ENCODE results near the gene TATDN3. TPM values are rescaled to one million over a fixed set of nuclear protein-coding genes. Genes with fewer than 3 reads are reported as not detected.
"Not testable (repeated sequence)": the region's sequence is repeated elsewhere in the genome, so short reads cannot be mapped to it uniquely, and the experiment has no call there.

Gene TATDN3
- total and polyA plus RNA-seq, 5 experiments from 2014 or later: 15.6 to 21.4 (median 18.0) TPM

- Mint-ChIP-seq H3K4me1 (peaks cover 25 to 43% (median 32%) of the 10 kb centered on the region in 4 donors), H3K4me3 (no peak overlapping the region), H3K27ac (peak overlapping the region in 3 of 10 donors; percentile 24 to 34 (median 33)), H3K36me3 (peaks cover 0 to 29% (median 2%) of the 10 kb centered on the region in 3 donors), H3K27me3 (no peaks in the 10 kb centered on the region), H3K9me3 (no peaks in the 10 kb centered on the region)
- DNase-seq (no peak), ATAC-seq (no peak)
- POLR2A ChIA-PET: no interaction called here
These were observed 32.0 kb upstream of the TATDN3 start for GRCh38 chr1:212759683-212760082.

- H3K27me3 Mint-ChIP-seq: no peaks in the 10 kb centered on the region
- peak; percentile 15 to 75 (median 41) for DNase-seq
- peak overlapping the region in 4 of 10 donors; percentile 2 to 34 (median 20) for H3K27ac Mint-ChIP-seq
- H3K9me3 Mint-ChIP-seq: no peaks in the 10 kb centered on the region
- peak; percentile 76 to 79 for ATAC-seq
- peaks cover 22 to 39% (median 33%) of the 10 kb centered on the region in 4 donors for H3K4me1 Mint-ChIP-seq
- H3K36me3 Mint-ChIP-seq: peaks cover 0 to 34% (median 8%) of the 10 kb centered on the region in 3 donors
- POLR2A ChIA-PET: no interaction called here
- no peak overlapping the region for H3K4me3 Mint-ChIP-seq
These were observed 31.4 kb upstream of the TATDN3 start for GRCh38 chr1:212760126-212760823.

- ATAC-seq: no peak
- Mint-ChIP-seq H3K27me3 (no peaks in the 10 kb centered on the region), H3K9me3 (peaks cover 0 to 11% (median 5%) of the 10 kb centered on the region in 9 donors), H3K4me3 (no peak overlapping the region), H3K36me3 (peaks cover 7 to 47% (median 24%) of the 10 kb centered on the region in 3 donors), H3K27ac (no peak overlapping the region), H3K4me1 (peaks cover 17 to 38% (median 34%) of the 10 kb centered on the region in 4 donors)
- no peak for DNase-seq
- POLR2A ChIA-PET: interaction anchor here (0.5 kb wide), 1 partner anchor 195 kb away, joined by 3 read pairs; no protein-coding TSS in a partner anchor
These were observed 29.5 kb upstream of the TATDN3 start for GRCh38 chr1:212762234-212762633.

- no peak overlapping the region for H3K4me3 Mint-ChIP-seq
- POLR2A ChIA-PET: interaction anchor here (0.5 to 0.6 kb wide), 2 partner anchors 116 to 194 kb away, joined by 3 read pairs; no protein-coding TSS in a partner anchor
- H3K27ac Mint-ChIP-seq: peak overlapping the region in 1 of 10 donors; percentile 47
- H3K27me3 Mint-ChIP-seq: no peaks in the 10 kb centered on the region
- DNase-seq (no peak), ATAC-seq (no peak)
- H3K4me1 Mint-ChIP-seq: peaks cover 16 to 38% (median 37%) of the 10 kb centered on the region in 4 donors
- peaks cover 10 to 52% (median 30%) of the 10 kb centered on the region in 3 donors for H3K36me3 Mint-ChIP-seq
- peaks cover 0 to 17% (median 11%) of the 10 kb centered on the region in 9 donors for H3K9me3 Mint-ChIP-seq
These were observed 28.9 kb upstream of the TATDN3 start for GRCh38 chr1:212762839-212763238.

GRCh38 chr1:212764718-212765281, 26.9 kb upstream of the TATDN3 start:
- H3K27me3 Mint-ChIP-seq, DNase-seq, ATAC-seq, H3K4me3 Mint-ChIP-seq, POLR2A ChIA-PET: not testable (repeated sequence)
- Mint-ChIP-seq H3K36me3 (peaks cover 26 to 64% (median 48%) of the 10 kb centered on the region in 3 donors), H3K27ac (peak overlapping the region in 4 of 10 donors; percentile 0 to 59 (median 41)), H3K9me3 (peaks cover 10 to 37% (median 23%) of the 10 kb centered on the region in 9 donors), H3K4me1 (peaks cover 16 to 39% (median 35%) of the 10 kb centered on the region in 4 donors)

- H3K36me3 Mint-ChIP-seq: peaks cover 35 to 76% (median 65%) of the 10 kb centered on the region in 3 donors
- peaks cover 12 to 54% (median 36%) of the 10 kb centered on the region in 9 donors for H3K9me3 Mint-ChIP-seq
- not testable (repeated sequence) for ATAC-seq, H3K27me3 Mint-ChIP-seq, H3K4me3 Mint-ChIP-seq, DNase-seq
- H3K27ac Mint-ChIP-seq: peak overlapping the region in 2 of 10 donors; percentile 64 to 81
- peaks cover 11 to 44% (median 23%) of the 10 kb centered on the region in 4 donors for H3K4me1 Mint-ChIP-seq
- POLR2A ChIA-PET: interaction anchor here (1.0 kb wide), 1 partner anchor 15 kb away, joined by 3 read pairs; no protein-coding TSS in a partner anchor
These were observed 24.9 kb upstream of the TATDN3 start for GRCh38 chr1:212766825-212767224.

GRCh38 chr1:212769459-212770167, 22.1 kb upstream of the TATDN3 start:
- Mint-ChIP-seq H3K9me3 (peaks cover 12 to 57% (median 38%) of the 10 kb centered on the region in 9 donors), H3K27ac (peak overlapping the region in 4 of 10 donors; percentile 15 to 70 (median 48)), H3K27me3 (no peaks in the 10 kb centered on the region), H3K4me1 (peaks cover 9 to 47% (median 25%) of the 10 kb centered on the region in 4 donors), H3K36me3 (peaks cover 39 to 78% (median 72%) of the 10 kb centered on the region in 3 donors), H3K4me3 (no peak overlapping the region)
- DNase-seq (peak in 2 of 10 donors; percentile 13 to 15), ATAC-seq (no peak)
- POLR2A ChIA-PET: interaction anchor here (0.7 kb wide), 1 partner anchor 1426 kb away, joined by 3 read pairs; no protein-coding TSS in a partner anchor

- POLR2A ChIA-PET: no interaction called here
- no peak for ATAC-seq
- Mint-ChIP-seq H3K27me3 (no peaks in the 10 kb centered on the region), H3K4me3 (no peak overlapping the region), H3K4me1 (peaks cover 9 to 43% (median 23%) of the 10 kb centered on the region in 4 donors), H3K9me3 (peaks cover 12 to 52% (median 36%) of the 10 kb centered on the region in 9 donors), H3K27ac (no peak overlapping the region), H3K36me3 (peaks cover 39 to 71% (median 62%) of the 10 kb centered on the region in 3 donors)
- DNase-seq: no peak
These were observed 20.4 kb upstream of the TATDN3 start for GRCh38 chr1:212771341-212771740.

GRCh38 chr1:212773011-212773410, 18.7 kb upstream of the TATDN3 start:
- DNase-seq: no peak
- H3K4me3 Mint-ChIP-seq: no peak overlapping the region
- ATAC-seq: no peak
- POLR2A ChIA-PET: no interaction called here
- H3K27ac Mint-ChIP-seq: peak overlapping the region in 4 of 10 donors; percentile 0 to 16 (median 9)
- peaks cover 29 to 72% (median 49%) of the 10 kb centered on the region in 3 donors for H3K36me3 Mint-ChIP-seq
- peaks cover 7 to 38% (median 26%) of the 10 kb centered on the region in 9 donors for H3K9me3 Mint-ChIP-seq
- peaks cover 9 to 35% (median 16%) of the 10 kb centered on the region in 4 donors for H3K4me1 Mint-ChIP-seq
- no peaks in the 10 kb centered on the region for H3K27me3 Mint-ChIP-seq

- Mint-ChIP-seq H3K27me3 (no peaks in the 10 kb centered on the region), H3K27ac (no peak overlapping the region), H3K9me3 (peaks cover 3 to 22% (median 12%) of the 10 kb centered on the region in 9 donors), H3K36me3 (peaks cover 14 to 66% (median 37%) of the 10 kb centered on the region in 3 donors), H3K4me3 (no peak overlapping the region), H3K4me1 (peaks cover 8 to 29% (median 15%) of the 10 kb centered on the region in 4 donors)
- DNase-seq (no peak), ATAC-seq (no peak)
- POLR2A ChIA-PET: no interaction called here
These were observed 17.1 kb upstream of the TATDN3 start for GRCh38 chr1:212774584-212774983.

GRCh38 chr1:212775241-212775640, 16.5 kb upstream of the TATDN3 start:
- Mint-ChIP-seq H3K4me3 (no peak overlapping the region), H3K27ac (peak overlapping the region in 1 of 10 donors; percentile 39), H3K27me3 (no peaks in the 10 kb centered on the region), H3K4me1 (peaks cover 8 to 25% (median 15%) of the 10 kb centered on the region in 4 donors), H3K9me3 (peaks cover 0 to 16% (median 5%) of the 10 kb centered on the region in 9 donors), H3K36me3 (peaks cover 8 to 59% (median 30%) of the 10 kb centered on the region in 3 donors)
- ATAC-seq (no peak), DNase-seq (no peak)
- POLR2A ChIA-PET: no interaction called here

GRCh38 chr1:212777151-212777550, 14.5 kb upstream of the TATDN3 start:
- ATAC-seq (no peak), DNase-seq (no peak)
- H3K4me1 Mint-ChIP-seq: peaks cover 8 to 19% (median 13%) of the 10 kb centered on the region in 4 donors
- no peaks in the 10 kb centered on the region for H3K27me3 Mint-ChIP-seq
- peaks cover under 1 to 53% (median 14%) of the 10 kb centered on the region in 3 donors for H3K36me3 Mint-ChIP-seq
- POLR2A ChIA-PET: interaction anchor here (0.7 to 1.2 kb wide), 2 partner anchors 8 to 14 kb away, joined by 3 to 4 read pairs; partner anchors contain the start of gene NSL1
- peaks cover 0 to under 1% (median 0%) of the 10 kb centered on the region in 9 donors for H3K9me3 Mint-ChIP-seq
- H3K4me3 Mint-ChIP-seq: no peak overlapping the region
- peak overlapping the region in 2 of 10 donors; percentile 1 to 35 for H3K27ac Mint-ChIP-seq
